LNCAP (cell line): Measurements from ENCODE around the gene CPNE8.

Experiments used
- CTCF ChIP-seq: fragments of 450-650 bp; IDR thresholded peaks from 2 replicates; pipeline ENCODE4 v1.5.1; 2017; ENCODE audit warnings: mild to moderate bottlenecking

The CPNE8 gene

GRCh38 chr12:38614171-38614570, 291.2 kb downstream of the CPNE8 start:
- TF ChIP-seq CTCF, result no peak

- no peak for TF ChIP-seq CTCF
Measured at GRCh38 chr12:38610808-38611350, 294.5 kb downstream of the CPNE8 start.

GRCh38 chr12:38607295-38607694, 298.1 kb downstream of the CPNE8 start:
- no peak for TF ChIP-seq CTCF
